Gastroesophageal sphincter (tissue), 4 donors: ENCODE results near the gene THRB. TPM values are rescaled to one million over a fixed set of nuclear protein-coding genes. Genes with fewer than 3 reads are reported as not detected.

ENCODE experiments used
- ATAC-seq: fragments of 150-250 bp; one replicate; pipeline ENCODE4 v1.9.1; 2016; ENCODE audit warnings: mild to moderate bottlenecking, moderate library complexity
- H3K27ac ChIP-seq, 4 donors: fragments of 200-600 bp; sonication (generic) in 3 of 4; 1 replicate in 3 of 4; 2 replicates in 1 of 4; pipeline ENCODE4 v1.5.1; 2016 to 2019
- H3K27me3 ChIP-seq: fragments of 200-600 bp; sonication (generic); one replicate; pipeline ENCODE4 v1.5.1; 2019
- H3K36me3 ChIP-seq, 2 donors: fragments of 200-600 bp; sonication (generic); one replicate each; pipeline ENCODE4 v1.5.1; 2019; ENCODE audit warnings: control low read depth in 1 of 2
- H3K4me1 ChIP-seq, 3 donors: fragments of 200-600 bp; sonication (generic); 1 replicate in 2 of 3; 2 replicates in 1 of 3; pipeline ENCODE4 v1.5.1; 2016 to 2019; ENCODE audit warnings: control low read depth in 2 of 3
- H3K4me3 ChIP-seq, 2 donors: fragments of 200-600 bp; sonication (generic); one replicate each; pipeline ENCODE4 v1.5.1; 2019; ENCODE audit warnings: mild to moderate bottlenecking in 1 of 2, moderate library complexity in 1 of 2
- H3K9me3 ChIP-seq, 3 donors: fragments of 200-600 bp; sonication (generic); one replicate each; pipeline ENCODE4 v1.5.1; 2017 to 2019; ENCODE audit warnings: control low read depth in 2 of 3
- EP300 ChIP-seq: sonication (generic); formaldehyde crosslinking; IDR thresholded peaks from one replicate; pipeline ENCODE4 v1.6.1; 2017; ENCODE audit warnings: antibody characterized with exemption, mild to moderate bottlenecking
- POLR2A ChIP-seq, 2 donors: fragments of 450-650 bp; IDR thresholded peaks; one replicate each; pipeline ENCODE4 v1.6.1; 2017; ENCODE audit warnings: antibody characterized with exemption in 2 of 2, mild to moderate bottlenecking in 2 of 2, moderate library complexity in 1 of 2
- POLR2AphosphoS5 ChIP-seq: sonication (generic); formaldehyde crosslinking; IDR thresholded peaks from one replicate; pipeline ENCODE4 v1.6.1; 2017; ENCODE audit warnings: antibody characterized with exemption
- WGBS, 2 donors: methylation state at CpG; one replicate each; pipeline ENCODE4 v1.1.5; 2018; ENCODE audit warnings: low coverage in 1 of 2; 5-methylcytosine and 5-hydroxymethylcytosine counted together
- total RNA-seq, 4 donors: library from RNA; depleted of rRNA; stranded (reverse); fragments of >200 nt; gene quantifications; one replicate each; pipeline ENCODE4 v1.1.0, GENCODE V29; 2016
- TF ChIP-seq, protein P1 (sequence below), 4 experiments: fragments of 200-600 bp in 2 of 4; fragments of 450-650 bp in 2 of 4; sonication (generic) in 1 of 4; IDR thresholded peaks; one replicate each; pipeline ENCODE4 v1.5.1; 2017 to 2019; ENCODE audit warnings: antibody characterized with exemption in 4 of 4, mild to moderate bottlenecking in 2 of 4, moderate library complexity in 2 of 4

THRB gene
- total RNA-seq, 4 donors from 2014 or later: 42.5 to 61.9 (median 55.8) TPM

- H3K27ac ChIP-seq: peak overlapping the region in 1 of 4 donors; percentile 54
- 35 to 75% methylated on average over 2 of the region's 2 CpGs for WGBS, 2 donors
- H3K4me3 ChIP-seq: no peak overlapping the region
- no peaks in the 10 kb centered on the region for H3K9me3 ChIP-seq
- H3K36me3 ChIP-seq: no peaks in the 10 kb centered on the region
- H3K27me3 ChIP-seq: no peaks in the 10 kb centered on the region
- peaks cover 4 to 60% (median 5%) of the 10 kb centered on the region in 3 donors for H3K4me1 ChIP-seq
- no peak for TF ChIP-seq POLR2AphosphoS5
- no peak for TF ChIP-seq POLR2A (IDR thresholded peaks at IDR 0.05)
- no peak for ATAC-seq
Observed at GRCh38 chr3:24259901-24260512, 234.6 kb downstream of the THRB start.

DNA sequence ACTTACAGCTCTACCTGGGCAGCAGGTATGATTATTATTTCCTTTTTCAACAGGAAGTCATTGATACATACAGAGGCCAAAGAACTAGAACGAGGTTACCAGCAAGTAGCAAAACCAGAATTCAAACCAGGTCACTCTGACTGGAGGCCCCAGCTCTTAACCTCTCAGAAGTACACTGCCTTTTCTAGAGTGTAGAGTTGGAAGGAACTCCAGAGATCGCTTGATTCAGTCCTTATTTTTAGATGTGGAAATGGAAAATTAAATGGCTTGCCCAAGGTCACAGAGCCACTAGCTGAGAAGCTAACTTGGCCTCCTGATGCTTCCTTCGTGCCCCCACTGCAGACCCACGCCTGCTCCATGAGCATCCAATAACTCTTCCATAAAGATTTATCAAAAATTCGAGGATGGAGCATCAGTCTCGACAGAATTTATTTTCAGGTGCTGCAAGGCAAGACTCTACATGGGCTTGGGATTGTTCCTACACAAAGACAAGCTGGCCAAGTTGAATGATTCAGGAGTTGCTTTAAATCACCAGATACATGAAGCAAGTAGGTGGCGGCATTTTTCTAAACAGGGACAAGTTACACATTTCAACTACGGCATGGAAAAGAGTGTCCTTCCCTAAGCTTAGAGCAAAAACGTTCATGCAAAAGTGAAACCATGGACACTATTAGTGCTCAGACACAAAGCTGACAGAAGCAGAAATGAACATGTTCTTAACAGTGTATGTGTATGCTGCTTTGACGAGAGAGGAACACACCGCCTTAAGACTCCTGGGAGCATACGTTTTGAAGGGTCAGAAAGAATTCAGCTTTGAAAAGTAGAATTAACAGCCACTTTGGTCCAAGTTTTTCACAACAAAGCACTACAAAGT, 235.7 kb downstream of the THRB start:
- H3K27ac ChIP-seq: peak overlapping the region in 3 of 4 donors; percentile 4 to 54 (median 25)
- H3K4me1 ChIP-seq: peaks cover 4 to 66% (median 5%) of the 10 kb centered on the region in 3 donors
- H3K36me3 ChIP-seq: no peaks in the 10 kb centered on the region
- H3K27me3 ChIP-seq: no peaks in the 10 kb centered on the region
- peak overlapping the region in 1 of 2 donors; percentile 10 for H3K4me3 ChIP-seq
- WGBS, 2 donors: 53 to 56% methylated on average over 8 to 12 of the region's 12 CpGs
- no peaks in the 10 kb centered on the region for H3K9me3 ChIP-seq
- TF ChIP-seq POLR2A (IDR thresholded peaks at IDR 0.05) (no peak), EP300 (no peak), POLR2AphosphoS5 (no peak)
- TF ChIP-seq, protein P1, sequence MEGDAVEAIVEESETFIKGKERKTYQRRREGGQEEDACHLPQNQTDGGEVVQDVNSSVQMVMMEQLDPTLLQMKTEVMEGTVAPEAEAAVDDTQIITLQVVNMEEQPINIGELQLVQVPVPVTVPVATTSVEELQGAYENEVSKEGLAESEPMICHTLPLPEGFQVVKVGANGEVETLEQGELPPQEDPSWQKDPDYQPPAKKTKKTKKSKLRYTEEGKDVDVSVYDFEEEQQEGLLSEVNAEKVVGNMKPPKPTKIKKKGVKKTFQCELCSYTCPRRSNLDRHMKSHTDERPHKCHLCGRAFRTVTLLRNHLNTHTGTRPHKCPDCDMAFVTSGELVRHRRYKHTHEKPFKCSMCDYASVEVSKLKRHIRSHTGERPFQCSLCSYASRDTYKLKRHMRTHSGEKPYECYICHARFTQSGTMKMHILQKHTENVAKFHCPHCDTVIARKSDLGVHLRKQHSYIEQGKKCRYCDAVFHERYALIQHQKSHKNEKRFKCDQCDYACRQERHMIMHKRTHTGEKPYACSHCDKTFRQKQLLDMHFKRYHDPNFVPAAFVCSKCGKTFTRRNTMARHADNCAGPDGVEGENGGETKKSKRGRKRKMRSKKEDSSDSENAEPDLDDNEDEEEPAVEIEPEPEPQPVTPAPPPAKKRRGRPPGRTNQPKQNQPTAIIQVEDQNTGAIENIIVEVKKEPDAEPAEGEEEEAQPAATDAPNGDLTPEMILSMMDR (IDR thresholded peaks at IDR 0.05): no peak
- ATAC-seq: peak; percentile 24

DNA sequence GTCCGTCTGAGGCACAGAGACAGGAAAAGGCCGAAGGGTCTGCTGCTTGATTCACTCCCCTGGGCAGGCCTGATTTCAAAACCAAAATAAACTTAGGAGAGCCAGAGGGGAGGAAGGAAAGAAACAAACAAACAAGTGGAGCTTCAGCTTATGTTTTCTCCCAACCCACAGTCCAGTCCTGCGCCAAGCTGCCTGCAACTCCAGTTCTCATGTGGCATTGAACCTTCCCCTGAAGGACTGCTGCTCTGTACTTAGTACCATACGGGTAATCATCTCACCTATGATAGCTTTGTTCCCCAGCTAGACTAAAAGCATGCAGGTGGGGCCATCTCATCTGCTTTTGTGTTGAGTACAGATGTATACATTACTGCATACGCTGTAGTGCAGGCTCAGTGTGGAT, 236.4 kb downstream of the THRB start:
- TF ChIP-seq POLR2A (IDR thresholded peaks at IDR 0.05) (no peak), EP300 (no peak), POLR2AphosphoS5 (no peak)
- TF ChIP-seq, protein P1 (IDR thresholded peaks at IDR 0.05): no peak
- Histone ChIP-seq H3K27me3 (no peaks in the 10 kb centered on the region), H3K36me3 (no peaks in the 10 kb centered on the region), H3K27ac (peak overlapping the region in 2 of 4 donors; percentile 25 to 54), H3K9me3 (no peaks in the 10 kb centered on the region), H3K4me3 (no peak overlapping the region), H3K4me1 (peaks cover 4 to 59% (median 5%) of the 10 kb centered on the region in 3 donors)
- WGBS, 2 donors: 93 to 100% methylated on average over 1 to 4 of the region's 5 CpGs
- no peak for ATAC-seq

GRCh38 chr3:24255414-24255813, 239.2 kb downstream of the THRB start:
- no peak for ATAC-seq
- Histone ChIP-seq H3K27me3 (no peaks in the 10 kb centered on the region), H3K36me3 (no peaks in the 10 kb centered on the region), H3K27ac (no peak overlapping the region), H3K4me3 (no peak overlapping the region), H3K9me3 (no peaks in the 10 kb centered on the region), H3K4me1 (peaks cover 0 to 35% (median 4%) of the 10 kb centered on the region in 3 donors)
- WGBS, 2 donors: 94 to 100% methylated on average over 1 to 2 of the region's 2 CpGs
- TF ChIP-seq POLR2A (IDR thresholded peaks at IDR 0.05) (no peak), EP300 (no peak), POLR2AphosphoS5 (no peak)
- TF ChIP-seq, protein P1 (IDR thresholded peaks at IDR 0.05): no peak

DNA sequence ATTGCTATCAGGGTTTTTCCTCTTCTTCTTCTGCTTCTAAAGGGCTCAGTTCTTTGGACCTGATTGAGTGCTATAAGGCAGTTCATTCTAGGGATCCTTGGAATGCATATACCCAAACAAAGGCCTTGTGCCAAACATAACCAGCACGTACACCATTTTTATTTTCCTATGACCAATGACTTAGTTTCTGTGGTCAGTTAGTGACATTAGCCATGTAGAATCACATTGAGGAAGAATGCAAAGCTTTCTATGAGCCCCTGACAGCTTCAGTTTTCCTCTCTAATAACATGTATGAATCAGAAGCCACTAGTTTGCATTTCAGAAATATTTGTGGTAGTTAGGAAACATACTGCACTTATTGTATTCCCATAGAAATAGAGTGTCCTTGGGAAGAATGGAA, 240.0 kb downstream of the THRB start:
- H3K4me3 ChIP-seq: no peak overlapping the region
- WGBS, 2 donors: 29 to 72% methylated on average over 1 of the region's 1 CpG
- no peaks in the 10 kb centered on the region for H3K36me3 ChIP-seq
- no peaks in the 10 kb centered on the region for H3K9me3 ChIP-seq
- H3K27me3 ChIP-seq: no peaks in the 10 kb centered on the region
- H3K27ac ChIP-seq: no peak overlapping the region
- ATAC-seq: no peak
- TF ChIP-seq EP300 (no peak), POLR2AphosphoS5 (no peak), POLR2A (IDR thresholded peaks at IDR 0.05) (no peak)
- TF ChIP-seq, protein P1 (IDR thresholded peaks at IDR 0.05): no peak
- peaks cover 0 to 28% (median 4%) of the 10 kb centered on the region in 3 donors for H3K4me1 ChIP-seq
